Left cardiac atrium (tissue), 4 donors: Measurements from ENCODE around the gene ZGPAT. TPM values are rescaled to one million over a fixed set of nuclear protein-coding genes. Genes with fewer than 3 reads are reported as not detected.
A peak's percentile ranks its signal among the peaks of the same experiment; 100 is the strongest.

ENCODE experiments used
- ATAC-seq, 2 donors: fragments of 200-7000 bp; cut with Tn5 transposase; one replicate each; pipeline ENCODE4 v1.9.1; 2020; ENCODE audit warnings: mild to moderate bottlenecking in 2 of 2, moderate library complexity in 2 of 2
- DNase-seq: peaks from one replicate; pipeline ENCODE4 v3.0.0-alpha.2; 2020
- intact Hi-C, 2 donors: fragments of 100-400 bp; cut with DNase I; formaldehyde crosslinking; loops; one replicate each; pipeline versions ENCODE4 v1.14.1 to v1.15.1; 2022 to 2023
- total RNA-seq, 2 donors: library from RNA; stranded (reverse); fragmentation: NEBNext Ultra II Directional; extraction: Animal tissue kit (Norgen Biotek cat#: 25700); gene quantifications; one replicate each; pipeline ENCODE4 v1.2.1, GENCODE V29; 2021
- donor health status: DM: no; HTN: yes; CAD: no.
- donor health status: DM: no; HTN: yes; CAD: no; lungs with severe emphysema.
- donor health status: DM: yes; HTN: yes; CAD: no.
- donor health status: Dilated cardiomyopathy.

ZGPAT gene
- total RNA-seq, 2 donors from 2014 or later = 16.4 to 18.6 TPM

DNA sequence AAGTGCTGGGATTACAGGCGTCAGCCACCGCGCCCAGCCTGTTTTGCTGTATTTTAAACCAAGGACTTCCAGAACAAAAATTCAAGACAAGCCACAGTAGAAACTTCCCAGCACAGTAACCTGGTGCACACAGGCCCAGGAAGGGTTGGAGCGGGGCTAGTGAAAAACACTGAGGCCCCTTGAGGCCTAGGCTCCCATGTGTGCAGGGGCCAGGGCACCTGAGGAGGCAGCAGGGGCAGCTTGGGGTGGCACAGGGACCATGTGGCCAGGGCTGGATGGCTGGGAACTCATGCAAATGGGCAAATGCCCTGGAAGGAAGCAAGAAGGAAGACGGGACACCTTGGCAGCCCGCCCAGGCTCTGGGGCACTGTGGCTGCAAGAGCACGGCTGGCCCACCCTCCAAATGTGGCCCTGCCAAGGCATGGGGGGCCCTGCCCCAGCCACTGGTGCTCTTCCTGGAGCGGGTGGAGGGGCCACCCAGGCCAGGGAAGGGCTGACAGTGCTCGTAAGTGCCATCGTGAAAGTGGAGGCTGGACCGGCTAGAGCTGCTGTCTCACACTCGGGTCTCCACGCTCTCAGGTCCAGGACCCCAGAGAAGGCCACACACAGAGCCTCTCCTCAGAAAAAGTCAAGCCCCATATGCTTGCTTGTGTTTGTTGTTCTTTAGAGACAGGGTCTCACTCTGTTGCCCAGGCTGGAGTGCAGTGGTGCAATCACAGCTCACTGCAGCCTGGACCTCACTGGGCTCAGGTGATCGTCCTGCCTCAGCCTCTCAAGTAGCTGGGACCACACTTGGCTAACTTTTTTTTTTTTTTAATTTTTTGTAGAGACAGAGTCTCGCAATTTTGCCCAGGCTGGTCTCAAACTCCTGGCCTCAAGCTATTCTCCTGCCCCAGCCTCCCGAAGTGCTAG, 42.0 kb downstream of the ZGPAT start:
- ATAC-seq (no peak), DNase-seq (no peak)
- intact Hi-C loops = no loop called here

DNA sequence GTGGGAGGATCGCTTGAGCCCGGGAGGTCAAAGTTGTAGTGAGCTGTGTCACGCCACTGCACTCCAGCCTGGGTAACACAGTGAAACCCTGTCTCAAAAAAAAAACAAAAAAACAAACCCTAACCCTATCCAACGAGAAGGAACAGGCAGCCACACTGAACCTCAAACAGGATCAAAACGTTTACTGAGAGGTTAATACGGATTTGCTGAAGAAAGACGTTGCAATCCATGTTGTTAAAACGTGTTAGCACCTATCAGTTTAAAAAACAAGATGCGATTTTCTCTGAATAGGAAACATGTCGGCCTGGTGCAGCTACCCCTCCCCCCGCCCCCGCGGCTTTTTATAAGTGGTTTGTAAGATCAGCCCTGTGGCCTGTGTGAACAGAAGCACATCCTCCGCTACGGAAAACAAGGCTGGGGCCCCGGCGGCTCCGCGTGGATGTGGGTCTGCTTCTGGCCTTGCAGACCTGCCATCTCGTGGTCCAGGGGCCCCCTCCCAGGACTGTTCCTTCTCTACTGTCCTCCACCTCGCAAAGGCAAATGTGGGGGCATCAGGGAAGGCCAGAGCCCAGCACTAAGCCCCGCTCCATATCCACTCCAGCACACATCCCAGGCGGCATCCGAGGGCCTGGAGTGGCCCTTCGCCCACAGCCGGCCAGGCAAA, 43.1 kb downstream of the ZGPAT start:
- DNase-seq = no peak
- ATAC-seq = no peak
- intact Hi-C loops = no loop called here

DNA sequence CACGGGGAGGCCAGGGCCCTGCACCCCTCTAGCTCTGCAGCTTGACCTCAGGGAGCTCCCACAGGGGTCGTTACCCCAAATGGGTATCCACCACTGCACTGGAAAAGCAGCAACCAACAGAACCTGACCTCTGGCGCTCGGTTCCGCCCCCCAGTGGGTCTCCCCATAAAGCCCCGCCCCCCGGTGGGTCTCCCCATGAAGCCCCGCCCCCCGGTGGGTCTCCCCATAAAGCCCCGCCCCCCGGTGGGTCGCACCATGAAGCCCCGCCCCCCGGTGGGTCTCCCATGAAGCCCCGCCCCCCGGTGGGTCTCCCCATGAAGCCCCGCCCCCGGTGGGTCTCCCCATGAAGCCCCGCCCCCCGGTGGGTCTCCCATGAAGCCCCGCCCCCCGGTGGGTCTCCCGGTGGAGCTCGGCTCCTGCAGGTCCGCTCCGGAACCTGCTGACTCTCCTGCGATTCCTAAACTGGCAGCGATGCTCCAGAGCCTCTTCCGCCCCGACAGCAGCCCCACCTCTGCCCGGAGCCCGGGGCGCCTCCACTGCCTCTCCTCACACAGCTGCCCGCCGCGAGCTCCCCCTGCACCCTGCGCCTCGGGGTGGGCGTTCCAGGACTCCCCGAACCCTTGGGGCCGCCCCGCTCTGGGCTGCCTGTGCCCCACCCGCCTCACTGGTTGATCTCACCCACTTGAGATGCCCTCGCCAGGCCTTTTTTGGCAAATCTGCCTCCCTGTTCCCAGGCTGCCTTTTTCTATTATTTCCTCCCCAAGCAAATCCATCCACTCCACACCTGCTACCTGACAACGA, 43.8 kb downstream of the ZGPAT start:
- ATAC-seq (no peak), DNase-seq (no peak)
- intact Hi-C loops = no loop called here

GRCh38 chr20:63752411-63753101, 44.7 kb downstream of the ZGPAT start:
- ATAC-seq (no peak), DNase-seq (no peak)
- intact Hi-C loops = no loop called here

- intact Hi-C loops = no loop called here
- ATAC-seq (no peak), DNase-seq (no peak)
Observed at GRCh38 chr20:63753381-63753780, 45.5 kb downstream of the ZGPAT start.

GRCh38 chr20:63754008-63754407, 46.2 kb downstream of the ZGPAT start:
- ATAC-seq = peak; percentile 73 to 80
- intact Hi-C loops = no loop called here
- DNase-seq = no peak

GRCh38 chr20:63755933-63756647, 48.3 kb downstream of the ZGPAT start:
- ATAC-seq (no peak), DNase-seq (no peak)
- intact Hi-C loops = no loop called here

DNA sequence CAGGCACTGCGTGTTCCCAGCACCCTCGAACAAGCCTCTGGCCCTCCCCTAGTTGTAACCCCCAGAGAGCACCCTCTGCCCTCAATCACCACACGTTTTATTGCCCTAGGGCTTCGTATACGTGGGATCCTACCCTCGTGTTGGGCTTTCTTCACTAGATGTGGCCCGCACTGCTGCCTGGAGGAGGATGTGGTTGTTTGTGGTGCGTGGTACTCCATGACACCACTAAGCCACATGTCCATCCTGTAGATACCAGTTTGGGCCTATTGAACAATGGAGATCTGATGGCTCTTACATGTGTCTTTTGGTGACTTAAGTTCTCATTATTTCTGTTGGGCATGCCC, 48.8 kb downstream of the ZGPAT start:
- DNase-seq = no peak
- intact Hi-C loops = no loop called here

GRCh38 chr20:63758152-63758551, 50.3 kb downstream of the ZGPAT start:
- DNase-seq = no peak
- no peak for ATAC-seq
- intact Hi-C loops = no loop called here

More for the DNA sequence above, 48.8 kb downstream of the ZGPAT start:
- no peak for ATAC-seq

GRCh38 chr20:63759377-63759901, 51.6 kb downstream of the ZGPAT start:
- intact Hi-C loops = no loop called here
- DNase-seq (no peak), ATAC-seq (no peak)

DNA sequence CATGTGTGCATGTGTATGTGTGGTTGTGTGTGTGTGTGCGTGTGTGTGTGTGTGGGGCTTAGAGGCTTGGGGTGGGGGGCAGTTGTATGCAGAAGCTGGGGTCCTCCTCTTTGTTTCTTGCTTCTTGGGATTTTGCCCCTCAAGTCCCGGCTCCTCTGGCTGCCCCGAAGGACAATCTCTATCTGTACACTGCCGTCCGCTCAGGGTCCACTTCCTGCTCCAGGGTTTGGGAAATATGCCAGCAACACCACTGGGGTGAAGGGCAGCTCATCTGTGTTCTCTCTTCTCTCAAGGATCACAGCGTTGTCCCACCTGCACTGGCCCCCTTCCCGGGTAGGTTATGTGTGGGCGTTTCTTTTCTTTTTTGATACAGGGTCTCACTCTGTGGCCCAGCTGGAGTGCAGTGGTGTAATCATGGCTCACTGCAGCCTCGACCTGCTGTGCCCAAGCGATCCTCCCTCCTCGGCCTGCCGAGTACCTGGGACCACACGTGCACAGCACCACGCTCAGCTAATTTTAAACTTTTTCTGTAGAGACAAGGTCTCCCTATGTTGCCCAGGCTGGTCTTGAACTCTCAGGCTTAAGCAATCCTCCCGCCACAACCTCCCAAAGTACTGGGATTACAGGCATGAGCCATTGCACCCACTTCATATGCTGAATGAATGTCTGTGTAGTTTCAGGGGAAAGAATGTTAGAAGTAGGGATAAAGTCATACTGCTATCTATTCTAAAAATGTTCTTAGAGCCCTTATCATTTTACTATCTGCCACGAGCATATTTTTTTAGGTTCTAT, 57.4 kb downstream of the ZGPAT start:
- intact Hi-C loops = no loop called here
- no peak for DNase-seq
- ATAC-seq = peak in 1 of 2 donors; percentile 23

DNA sequence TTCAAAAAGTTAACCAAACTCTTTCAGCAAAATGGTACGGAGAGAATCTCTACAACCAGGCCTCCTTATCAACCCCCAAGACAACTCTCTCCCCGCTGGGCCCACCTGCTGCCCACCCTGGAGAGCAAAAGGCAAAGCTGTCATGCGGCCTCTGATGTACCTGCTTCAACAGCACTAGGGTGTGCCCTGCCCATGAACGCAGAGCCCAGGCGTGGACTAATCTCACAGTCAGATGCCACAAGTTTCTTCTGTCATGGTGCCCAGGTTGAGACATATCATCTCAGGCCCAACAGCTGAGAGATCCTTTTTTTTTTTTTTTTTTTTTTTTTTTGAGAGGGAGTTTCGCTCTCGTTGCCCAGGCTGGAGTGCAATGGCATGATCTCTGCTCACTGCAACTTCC, 58.1 kb downstream of the ZGPAT start:
- no peak for ATAC-seq
- no peak for DNase-seq
- intact Hi-C loops = no loop called here

GRCh38 chr20:63766695-63767426, 59.0 kb downstream of the ZGPAT start:
- ATAC-seq (no peak), DNase-seq (no peak)
- intact Hi-C loops = no loop called here

DNA sequence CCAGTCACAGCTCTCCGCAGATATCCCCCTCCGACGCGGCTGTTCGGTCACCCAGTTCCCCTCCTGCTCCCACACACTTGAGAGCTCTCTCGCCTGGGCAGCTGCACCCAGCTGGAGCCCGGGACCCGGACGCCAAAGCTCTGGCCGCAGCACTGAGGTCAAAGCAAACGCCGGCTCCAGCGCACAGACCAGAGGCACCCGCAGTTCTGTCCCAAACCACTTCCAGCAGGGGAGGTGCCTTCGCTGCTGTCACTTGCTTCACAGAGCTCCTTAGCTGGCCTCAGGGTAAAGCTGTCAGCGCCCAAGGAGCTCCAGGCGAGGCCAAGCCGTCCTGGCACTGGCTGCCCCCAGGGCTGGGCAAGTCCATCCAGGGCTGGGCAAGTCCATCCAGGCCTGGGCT, 59.6 kb downstream of the ZGPAT start:
- intact Hi-C loops = no loop called here
- peak; percentile 33 to 70 for ATAC-seq

DNA sequence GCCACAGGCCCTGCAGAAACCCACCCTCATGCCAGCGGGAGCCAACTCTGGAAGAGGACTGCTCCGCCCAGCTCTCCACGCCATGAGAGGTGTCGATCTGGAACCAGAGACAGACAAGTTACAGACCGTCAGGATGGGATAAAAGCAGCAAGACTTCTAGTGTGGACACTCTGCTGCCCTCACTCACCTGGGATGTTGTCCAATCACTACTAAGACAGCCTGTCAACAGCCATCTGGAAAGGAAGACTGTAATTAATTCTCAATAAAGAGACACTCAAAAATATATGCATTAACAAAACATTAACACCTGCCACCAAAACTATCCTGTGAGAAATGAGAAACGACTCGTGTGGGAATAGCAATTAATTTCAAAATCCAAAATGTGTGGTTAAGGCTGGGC, 60.0 kb downstream of the ZGPAT start:
- DNase-seq (no peak), ATAC-seq (no peak)
- intact Hi-C loops = no loop called here

More for the DNA sequence above, 59.6 kb downstream of the ZGPAT start:
- no peak for DNase-seq

DNA sequence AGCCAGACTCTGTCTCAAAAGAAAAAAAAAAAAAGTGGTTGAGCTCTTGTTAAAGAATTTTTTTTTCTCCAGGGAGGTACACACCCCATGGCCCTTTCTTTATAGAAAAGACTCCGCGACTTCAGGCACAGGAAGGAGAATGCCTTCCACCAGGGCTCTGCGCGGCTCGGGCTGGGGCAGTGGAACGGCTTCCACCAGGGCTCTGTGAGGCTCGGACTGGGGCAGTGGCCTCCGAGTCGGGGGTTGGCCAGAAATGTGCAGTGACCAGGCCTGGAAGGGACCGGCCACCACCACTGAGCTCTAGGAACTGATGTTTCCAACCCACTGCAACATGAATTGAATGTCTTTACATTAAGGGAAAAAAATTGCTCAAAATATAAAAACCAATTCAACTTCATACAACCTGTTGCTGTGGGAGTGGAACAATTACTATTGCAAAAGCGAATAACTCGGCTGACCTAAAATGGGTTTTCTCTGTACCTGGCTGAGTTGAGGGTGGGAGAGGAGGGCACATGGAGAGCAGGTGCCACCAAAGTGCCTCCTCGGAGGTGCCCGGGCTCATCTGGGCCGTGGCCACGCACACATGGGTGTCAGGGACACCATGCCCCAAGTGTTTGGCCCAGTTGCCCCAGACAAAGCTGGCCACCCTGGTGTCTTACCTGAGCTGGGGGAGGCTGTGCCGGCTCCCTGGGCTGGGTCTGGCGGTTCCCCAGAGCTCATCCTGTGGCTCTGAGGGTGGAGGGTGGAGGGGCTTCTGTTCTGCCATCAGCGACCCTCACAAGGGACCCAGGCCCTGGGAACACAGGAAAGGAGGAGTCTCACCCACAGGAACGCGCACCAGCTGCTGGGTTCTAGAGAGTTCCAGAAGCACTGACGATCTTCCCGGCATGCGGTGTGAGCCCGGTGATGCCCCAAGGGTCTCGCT, 61.0 kb downstream of the ZGPAT start:
- DNase-seq = no peak
- intact Hi-C loops = no loop called here
- ATAC-seq = no peak
